H1 (cell line): ENCODE results near the gene SNTG2. TPM values are rescaled to one million over a fixed set of nuclear protein-coding genes. Genes with fewer than 3 reads are reported as not detected.

ENCODE experiments used
- CTCF ChIA-PET: fragments of 300-600 bp; sonication (Branson Sonifier 250); formaldehyde crosslinking; loops from one replicate; lab custom pipeline; 2021; ENCODE audit not compliant: partially characterized antibody; lab: Charles Lee
- POLR2A ChIA-PET: fragments of 300-600 bp; sonication (Branson Sonifier 250); formaldehyde crosslinking; loops from one replicate; lab custom pipeline; 2021; ENCODE audit warnings: inconsistent platforms; ENCODE audit not compliant: partially characterized antibody; lab: Charles Lee
- DNase-seq, 2 experiments: peaks; one replicate each; pipeline versions ENCODE4 v3.0.0 to v3.0.0-alpha.2; 2010 to 2022; ENCODE audit warnings: low spot score in 2 of 2, low read depth in 1 of 2, mixed read lengths in 1 of 2
- FAIRE-seq: peaks from 2 replicates; lab custom pipeline; 2011; peaks lifted over from hg19 to GRCh38; lab: Jason Lieb, UNC
- H2AFZ ChIP-seq: 2 replicates; pipeline ENCODE4 v1.8.1; 2012; ENCODE audit warnings: low read length, inconsistent platforms
- H2AK5ac ChIP-seq: 2 replicates; pipeline ENCODE4 v1.6.1; 2013; ENCODE audit warnings: low read depth, low read length
- H2BK120ac ChIP-seq: replicated peaks from 2 replicates; pipeline ENCODE3; 2013; ENCODE audit warnings: low read depth, low read length, inconsistent platforms
- H2BK12ac ChIP-seq: 2 replicates; pipeline ENCODE4 v1.6.1; 2013; ENCODE audit warnings: low read depth, low read length
- H2BK15ac ChIP-seq: 2 replicates; pipeline ENCODE4 v1.6.1; 2013; ENCODE audit warnings: low read length
- H2BK20ac ChIP-seq: 2 replicates; pipeline ENCODE4 v1.6.1; 2013; ENCODE audit warnings: low read length
- H2BK5ac ChIP-seq: 2 replicates; pipeline ENCODE4 v1.6.1; 2013; ENCODE audit warnings: low read depth, low read length
- H3K14ac ChIP-seq: 2 replicates; pipeline ENCODE4 v1.6.1; 2013; ENCODE audit warnings: inconsistent platforms; ENCODE audit not compliant: insufficient read length
- H3K18ac ChIP-seq: 2 replicates; pipeline ENCODE4 v1.6.1; 2013; ENCODE audit warnings: low read length; ENCODE audit errors: extremely low read depth
- H3K23ac ChIP-seq: 2 replicates; pipeline ENCODE4 v1.6.1; 2013; ENCODE audit warnings: inconsistent platforms; ENCODE audit not compliant: insufficient read length
- H3K23me2 ChIP-seq: 2 replicates; pipeline ENCODE4 v1.6.1; 2013; ENCODE audit warnings: low read depth, low read length
- H3K27ac ChIP-seq: 2 replicates; pipeline ENCODE4 v1.6.1; 2011; ENCODE audit warnings: low read depth, low read length, inconsistent platforms
- H3K27me3 ChIP-seq, 4 experiments: replicated peaks in 1 of 4; 1 replicate in 1 of 4; 2 replicates in 3 of 4; pipeline versions ENCODE4 v1.6.1 to v1.8.1; 2011 to 2013; ENCODE audit warnings: low read length in 3 of 4, mild to moderate bottlenecking in 3 of 4, inconsistent platforms in 2 of 4, mixed read lengths in 2 of 4, moderate library complexity in 1 of 4; ENCODE audit not compliant: control insufficient read depth in 3 of 4, insufficient read depth in 3 of 4; ENCODE audit errors: extremely low read depth in 1 of 4
- H3K36me3 ChIP-seq, 4 experiments: 2 replicates each; pipeline versions ENCODE4 v1.6.1 to v1.8.1; 2011 to 2013; ENCODE audit warnings: mild to moderate bottlenecking in 4 of 4, low read length in 3 of 4, moderate library complexity in 2 of 4, control low read depth in 1 of 4, inconsistent platforms in 1 of 4; ENCODE audit not compliant: insufficient read depth in 4 of 4, control insufficient read depth in 2 of 4
- H3K4ac ChIP-seq: replicated peaks from 2 replicates; pipeline ENCODE3; 2013; ENCODE audit warnings: low read length, low read depth, mixed read lengths, inconsistent platforms; ENCODE audit not compliant: insufficient read length
- H3K4me1 ChIP-seq, 4 experiments: replicated peaks in 1 of 4; 1 replicate in 1 of 4; 2 replicates in 3 of 4; pipeline versions ENCODE4 v1.6.1 to v1.8.1; 2011 to 2013; ENCODE audit warnings: low read length in 3 of 4, inconsistent platforms in 2 of 4, mixed read lengths in 1 of 4; ENCODE audit not compliant: insufficient read depth in 4 of 4, control insufficient read depth in 3 of 4
- H3K4me2 ChIP-seq, 2 experiments: 2 replicates each; pipeline versions ENCODE4 v1.6.1 to v1.8.1; 2011 to 2013; ENCODE audit warnings: low read depth in 2 of 2, low read length in 2 of 2, control low read depth in 1 of 2, inconsistent platforms in 1 of 2, mild to moderate bottlenecking in 1 of 2; ENCODE audit not compliant: insufficient read depth in 1 of 2
- H3K4me3 ChIP-seq, 4 experiments: fragments of 200-600, 300-600 bp in 1 of 4; sonication (generic), shearing (Covaris generic), sonication (Bioruptor Twin) in 1 of 4; 2 replicates each; pipeline versions ENCODE4 v1.5.1 to v1.8.1; 2011 to 2016; ENCODE audit warnings: low read length in 4 of 4, low read depth in 3 of 4, control low read depth in 2 of 4, inconsistent platforms in 2 of 4, mild to moderate bottlenecking in 2 of 4, mixed read lengths in 1 of 4, moderate library complexity in 1 of 4; ENCODE audit not compliant: insufficient read depth in 2 of 4; ENCODE audit errors: extremely low read depth in 1 of 4
- H3K56ac ChIP-seq: replicated peaks from 2 replicates; pipeline ENCODE3; 2013; ENCODE audit warnings: low read depth, mild to moderate bottlenecking, mixed read lengths, low read length, inconsistent platforms; ENCODE audit not compliant: insufficient read length
- H3K79me1 ChIP-seq: 2 replicates; pipeline ENCODE4 v1.6.1; 2013; ENCODE audit warnings: low read depth, low read length, control low read depth
- H3K79me2 ChIP-seq, 2 experiments: 2 replicates each; pipeline versions ENCODE4 v1.6.1 to v1.8.1; 2012 to 2013; ENCODE audit warnings: low read length in 2 of 2, mild to moderate bottlenecking in 2 of 2, inconsistent platforms in 1 of 2; ENCODE audit not compliant: insufficient read depth in 2 of 2, control insufficient read depth in 1 of 2
- H3K9ac ChIP-seq, 4 experiments: replicated peaks in 1 of 4; 1 replicate in 1 of 4; 2 replicates in 3 of 4; pipeline versions ENCODE4 v1.6.1 to v1.8.1; 2011 to 2013; ENCODE audit warnings: low read depth in 3 of 4, low read length in 3 of 4, control low read depth in 2 of 4, mild to moderate bottlenecking in 2 of 4, moderate library complexity in 2 of 4, inconsistent platforms in 1 of 4; ENCODE audit errors: extremely low read depth in 1 of 4
- H3K9me3 ChIP-seq, 2 experiments: 2 replicates each; pipeline versions ENCODE4 v1.6.1 to v1.8.1; 2012 to 2013; ENCODE audit warnings: mild to moderate bottlenecking in 2 of 2, moderate library complexity in 2 of 2, control low read depth in 1 of 2, inconsistent platforms in 1 of 2, low read depth in 1 of 2, low read length in 1 of 2, mixed read lengths in 1 of 2; ENCODE audit not compliant: insufficient read depth in 2 of 2
- H4K20me1 ChIP-seq, 2 experiments: replicated peaks in 1 of 2; 2 replicates each; pipeline versions ENCODE3 to v1.8.1; 2011 to 2013; ENCODE audit warnings: inconsistent platforms in 2 of 2, low read length in 2 of 2, mild to moderate bottlenecking in 1 of 2; ENCODE audit not compliant: insufficient read depth in 2 of 2, control insufficient read depth in 1 of 2
- H4K5ac ChIP-seq: 2 replicates; pipeline ENCODE4 v1.6.1; 2013; ENCODE audit warnings: low read length, low read depth, mixed read lengths, inconsistent platforms; ENCODE audit not compliant: insufficient read length
- H4K8ac ChIP-seq: 2 replicates; pipeline ENCODE4 v1.8.0; 2013; ENCODE audit warnings: mild to moderate bottlenecking, moderate library complexity, low read length, inconsistent platforms; ENCODE audit not compliant: insufficient read depth; ENCODE audit errors: extremely low read depth
- H4K91ac ChIP-seq: replicated peaks from 2 replicates; pipeline ENCODE3; 2013; ENCODE audit warnings: low read length, mixed read lengths, inconsistent platforms; ENCODE audit not compliant: insufficient read length
- BCL11A ChIP-seq, 2 experiments: IDR thresholded peaks; one replicate each; pipeline ENCODE4 v1.6.1; 2011; ENCODE audit warnings: low read depth in 2 of 2, low read length in 2 of 2, mild to moderate bottlenecking in 2 of 2
- CBX5 ChIP-seq: fragments of 300-800, 300-1000 bp; sonication (generic); IDR thresholded peaks from 2 replicates; pipeline ENCODE4 v1.7.1; 2016; ENCODE audit warnings: antibody characterized with exemption, low read length, low read depth
- CTBP2 ChIP-seq: IDR thresholded peaks from 2 replicates; pipeline ENCODE4 v1.7.0; 2011; ENCODE audit warnings: borderline replicate concordance, mild to moderate bottlenecking, moderate library complexity, mixed read lengths, low read length; ENCODE audit not compliant: insufficient read depth, insufficient read length
- JUN ChIP-seq: IDR thresholded peaks from 2 replicates; pipeline ENCODE4 v1.6.1; 2011; ENCODE audit warnings: low read depth, mild to moderate bottlenecking, improper control_type of control experiment, low read length
- KDM5A ChIP-seq: fragments of 200-600 bp; IDR thresholded peaks from 2 replicates; pipeline ENCODE4 v1.7.1; 2012; ENCODE audit warnings: mild to moderate bottlenecking, low read length, inconsistent platforms, mixed read lengths
- POLR2AphosphoS5 ChIP-seq: IDR thresholded peaks from 2 replicates; pipeline ENCODE4 v1.6.1; 2011; ENCODE audit warnings: low read depth, low read length
- WGBS, 2 experiments: shearing (Covaris generic) in 1 of 2; methylation state at CpG; one replicate each; pipeline versions ENCODE4 v1.1.6 to v1.1.7; 2013 to 2015; ENCODE audit warnings: low lambda C conversion rate in 2 of 2, mixed read lengths in 2 of 2, inconsistent platforms in 1 of 2, low coverage in 1 of 2, missing lambda C conversion rate in 1 of 2; ENCODE audit not compliant: insufficient replicate concordance in 2 of 2, insufficient coverage in 1 of 2, insufficient read length in 1 of 2; ENCODE audit errors: extremely low coverage in 1 of 2, missing lambda C conversion rate in 1 of 2; 5-methylcytosine and 5-hydroxymethylcytosine counted together
- polyA plus RNA-seq, 7 experiments: library from polyadenylated mRNA; depleted of rRNA in 3 of 7; stranded (reverse) in 5 of 7; unstranded in 2 of 7; fragments of >200 nt in 5 of 7; fragments of 200-250 nt in 2 of 7; gene quantifications; 1 replicate in 5 of 7; 2 replicates in 1 of 7; 4 replicates in 1 of 7; pipeline versions ENCODE4 v1.2.1 to v1.2.3, GENCODE V29; 2011 to 2013; ENCODE audit warnings: missing spikeins in 2 of 7, mixed read lengths in 2 of 7
- total RNA-seq: library from RNA; stranded (reverse); fragmentation: NEBNext Ultra II Directional; extraction: Animal tissue kit (Norgen Biotek cat#: 25700); gene quantifications from 2 replicates; pipeline ENCODE4 v1.2.1, GENCODE V29; 2021

Gene SNTG2
- total and polyA plus RNA-seq, 2 of the 8 experiments (the other 6 are each of a cell fraction or from before 2014, with no cell fraction given), result 6.6 to 18.1 TPM

GRCh38 chr2:1125217-1125616, 174.6 kb downstream of the SNTG2 start:
- no peaks in the 10 kb centered on the region for H3K9me3 ChIP-seq
- no peak overlapping the region for H4K91ac ChIP-seq
- H3K23ac ChIP-seq, result no peak overlapping the region
- no peak overlapping the region for H2AFZ ChIP-seq
- H3K14ac ChIP-seq, result no peak overlapping the region
- no peaks in the 10 kb centered on the region for H3K36me3 ChIP-seq
- ChIA-PET POLR2A (no interaction called here), CTCF (interaction anchor here (0.9 to 3.3 kb wide), 3 partner anchors 9 to 57 kb away, joined by 3 to 21 read pairs (median 4); no protein-coding TSS in a partner anchor)
- H3K27me3 ChIP-seq, result no peaks in the 10 kb centered on the region
- TF ChIP-seq POLR2AphosphoS5 (no peak), CTBP2 (no peak), CBX5 (no peak), JUN (no peak), KDM5A (no peak), BCL11A (IDR thresholded peaks at IDR 0.05; ENCODE audit: low read depth in 2 of 2, low read length in 2 of 2) (no peak)
- no peak overlapping the region for H2AK5ac ChIP-seq
- H4K5ac ChIP-seq, result no peak overlapping the region
- no peak overlapping the region for H3K4me3 ChIP-seq
- H3K79me1 ChIP-seq, result no peaks in the 10 kb centered on the region
- H4K8ac ChIP-seq, result no peak overlapping the region
- H3K27ac ChIP-seq, result no peak overlapping the region
- peaks cover 0 to 1% of the 10 kb centered on the region in 2 experiments for H4K20me1 ChIP-seq
- H3K23me2 ChIP-seq, result no peaks in the 10 kb centered on the region
- H3K56ac ChIP-seq, result no peak overlapping the region
- no peaks in the 10 kb centered on the region for H3K79me2 ChIP-seq
- H2BK5ac ChIP-seq, result no peak overlapping the region
- H2BK120ac ChIP-seq, result no peak overlapping the region
- H2BK12ac ChIP-seq, result no peak overlapping the region
- no peak overlapping the region for H2BK20ac ChIP-seq
- WGBS, 2 experiments, result 83% methylated on average over 1 of the region's 1 CpG; no CpG with 5 or more reads in 1 of the 2 experiments
- no peak overlapping the region for H2BK15ac ChIP-seq
- DNase-seq, result no peak
- no peak overlapping the region for H3K4me2 ChIP-seq
- no peak overlapping the region for H3K18ac ChIP-seq
- no peaks in the 10 kb centered on the region for H3K4me1 ChIP-seq
- no peak overlapping the region for H3K9ac ChIP-seq
- FAIRE-seq, result no peak
- no peak overlapping the region for H3K4ac ChIP-seq
